ENCODE results near the gene ASIC2. TPM values are rescaled to one million over a fixed set of nuclear protein-coding genes. Genes with fewer than 3 reads are reported as not detected.
"Not testable (repeated sequence)": the region's sequence is repeated elsewhere in the genome, so short reads cannot be mapped to it uniquely, and the experiment has no call there.

The ASIC2 gene
- total RNA-seq, 1 donor from 2014 or later: 0.36 TPM

- Mint-ChIP-seq H3K27me3 (ENCODE audit: low read depth, unreplicated experiment) (peaks cover 23% of the 10 kb centered on the region), H3K27ac (ENCODE audit: unreplicated experiment) (no peak overlapping the region), H3K4me3 (ENCODE audit: unreplicated experiment) (no peak overlapping the region), H3K9me3 (ENCODE audit: unreplicated experiment) (peaks cover 16% of the 10 kb centered on the region), H3K4me1 (ENCODE audit: low read depth, unreplicated experiment) (no peaks in the 10 kb centered on the region), H3K36me3 (ENCODE audit: low read depth, unreplicated experiment) (peaks cover 2% of the 10 kb centered on the region)
- DNase-seq (ENCODE audit: low read depth) (no peak), FAIRE-seq (no peak)
- H3K9ac ChIP-seq (ENCODE audit: low read length): no peak overlapping the region
- no peaks in the 10 kb centered on the region for H4K20me1 ChIP-seq (ENCODE audit: insufficient read depth, low read length)
- H3K4me1 ChIP-seq (ENCODE audit: insufficient read depth, low read length): no peaks in the 10 kb centered on the region
- peaks cover 2% of the 10 kb centered on the region for H3K27me3 ChIP-seq (ENCODE audit: insufficient read depth, low read length)
- no peak overlapping the region for H3K4me3 ChIP-seq (ENCODE audit: insufficient read depth, low read depth, low read length)
- no peaks in the 10 kb centered on the region for H3K9me3 ChIP-seq (ENCODE audit: insufficient read depth, low read depth, low read length)
- no peak overlapping the region for H2AFZ ChIP-seq (ENCODE audit: low read depth, low read length)
- H3K36me3 ChIP-seq (ENCODE audit: insufficient read depth, low read length): no peaks in the 10 kb centered on the region
- no peak overlapping the region for H3K27ac ChIP-seq (ENCODE audit: low read depth, low read length)
- no peak for TF ChIP-seq EZH2 (IDR thresholded peaks at IDR 0.05; ENCODE audit: insufficient read depth, low read length)
- no peak for TF ChIP-seq CTCF (IDR thresholded peaks at IDR 0.05; ENCODE audit: insufficient read depth, low read depth, low read length)
- no peak overlapping the region for H3K4me2 ChIP-seq (ENCODE audit: low read length)
- H3K79me2 ChIP-seq (ENCODE audit: insufficient read depth, low read length): no peaks in the 10 kb centered on the region
These were observed 300.6 kb downstream of the ASIC2 start for GRCh38 chr17:32992321-32993033.

GRCh38 chr17:32988481-32989101, 304.5 kb downstream of the ASIC2 start:
- DNase-seq (ENCODE audit: low read depth) (no peak), FAIRE-seq (no peak)
- no peak overlapping the region for H3K4me3 Mint-ChIP-seq (ENCODE audit: unreplicated experiment)
- no peaks in the 10 kb centered on the region for H3K4me1 ChIP-seq (ENCODE audit: insufficient read depth, low read length)
- TF ChIP-seq CTCF (IDR thresholded peaks at IDR 0.05; ENCODE audit: insufficient read depth, low read depth, low read length): no peak
- no peak for TF ChIP-seq EZH2 (IDR thresholded peaks at IDR 0.05; ENCODE audit: insufficient read depth, low read length)
- no peak overlapping the region for H3K4me2 ChIP-seq (ENCODE audit: low read length)
- no peaks in the 10 kb centered on the region for H3K79me2 ChIP-seq (ENCODE audit: insufficient read depth, low read length)
- no peak overlapping the region for H2AFZ ChIP-seq (ENCODE audit: low read depth, low read length)
- H3K9me3 ChIP-seq (ENCODE audit: insufficient read depth, low read depth, low read length): no peaks in the 10 kb centered on the region
- no peaks in the 10 kb centered on the region for H3K4me1 Mint-ChIP-seq (ENCODE audit: low read depth, unreplicated experiment)
- no peaks in the 10 kb centered on the region for H3K36me3 ChIP-seq (ENCODE audit: insufficient read depth, low read length)
- no peak overlapping the region for H3K27ac ChIP-seq (ENCODE audit: low read depth, low read length)
- peaks cover 32% of the 10 kb centered on the region for H3K27me3 Mint-ChIP-seq (ENCODE audit: low read depth, unreplicated experiment)
- H3K9me3 Mint-ChIP-seq (ENCODE audit: unreplicated experiment): peaks cover 30% of the 10 kb centered on the region
- H3K9ac ChIP-seq (ENCODE audit: low read length): no peak overlapping the region
- H4K20me1 ChIP-seq (ENCODE audit: insufficient read depth, low read length): no peaks in the 10 kb centered on the region
- no peaks in the 10 kb centered on the region for H3K27me3 ChIP-seq (ENCODE audit: insufficient read depth, low read length)
- H3K27ac Mint-ChIP-seq (ENCODE audit: unreplicated experiment): no peak overlapping the region
- no peak overlapping the region for H3K4me3 ChIP-seq (ENCODE audit: insufficient read depth, low read depth, low read length)
- peaks cover 2% of the 10 kb centered on the region for H3K36me3 Mint-ChIP-seq (ENCODE audit: low read depth, unreplicated experiment)

- not testable (repeated sequence) for H3K36me3 ChIP-seq (ENCODE audit: insufficient read depth, low read length); H3K27ac Mint-ChIP-seq (ENCODE audit: unreplicated experiment); H3K9me3 ChIP-seq (ENCODE audit: insufficient read depth, low read depth, low read length); H3K79me2 ChIP-seq (ENCODE audit: insufficient read depth, low read length); H3K4me3 Mint-ChIP-seq (ENCODE audit: unreplicated experiment); H3K27ac ChIP-seq (ENCODE audit: low read depth, low read length); H2AFZ ChIP-seq (ENCODE audit: low read depth, low read length); H4K20me1 ChIP-seq (ENCODE audit: insufficient read depth, low read length); DNase-seq (ENCODE audit: low read depth); H3K4me1 Mint-ChIP-seq (ENCODE audit: low read depth, unreplicated experiment); H3K4me3 ChIP-seq (ENCODE audit: insufficient read depth, low read depth, low read length); H3K4me1 ChIP-seq (ENCODE audit: insufficient read depth, low read length); H3K4me2 ChIP-seq (ENCODE audit: low read length); FAIRE-seq; H3K27me3 ChIP-seq (ENCODE audit: insufficient read depth, low read length); H3K36me3 Mint-ChIP-seq (ENCODE audit: low read depth, unreplicated experiment); H3K9ac ChIP-seq (ENCODE audit: low read length)
- peaks cover 33% of the 10 kb centered on the region for H3K27me3 Mint-ChIP-seq (ENCODE audit: low read depth, unreplicated experiment)
- peaks cover 31% of the 10 kb centered on the region for H3K9me3 Mint-ChIP-seq (ENCODE audit: unreplicated experiment)
These were observed 305.2 kb downstream of the ASIC2 start for GRCh38 chr17:32987868-32988267.

- not testable (repeated sequence) for H3K4me2 ChIP-seq (ENCODE audit: low read length); H3K79me2 ChIP-seq (ENCODE audit: insufficient read depth, low read length); DNase-seq (ENCODE audit: low read depth); H3K4me3 ChIP-seq (ENCODE audit: insufficient read depth, low read depth, low read length); H3K36me3 Mint-ChIP-seq (ENCODE audit: low read depth, unreplicated experiment); H2AFZ ChIP-seq (ENCODE audit: low read depth, low read length); H3K4me1 ChIP-seq (ENCODE audit: insufficient read depth, low read length); H3K4me3 Mint-ChIP-seq (ENCODE audit: unreplicated experiment); H3K27ac Mint-ChIP-seq (ENCODE audit: unreplicated experiment); H3K27me3 ChIP-seq (ENCODE audit: insufficient read depth, low read length); H3K36me3 ChIP-seq (ENCODE audit: insufficient read depth, low read length); H4K20me1 ChIP-seq (ENCODE audit: insufficient read depth, low read length); H3K27ac ChIP-seq (ENCODE audit: low read depth, low read length); H3K9ac ChIP-seq (ENCODE audit: low read length); FAIRE-seq; H3K4me1 Mint-ChIP-seq (ENCODE audit: low read depth, unreplicated experiment); H3K9me3 ChIP-seq (ENCODE audit: insufficient read depth, low read depth, low read length)
- Mint-ChIP-seq H3K27me3 (ENCODE audit: low read depth, unreplicated experiment) (peaks cover 33% of the 10 kb centered on the region), H3K9me3 (ENCODE audit: unreplicated experiment) (peaks cover 34% of the 10 kb centered on the region)
These were observed 305.7 kb downstream of the ASIC2 start for GRCh38 chr17:32987453-32987805.

Measured in astrocyte (in vitro differentiated cells and primary cell).